Germinal center (tissue), 1 donor: ENCODE results near the gene MOSPD3.
"Not testable (repeated sequence)": the region's sequence is repeated elsewhere in the genome, so short reads cannot be mapped to it uniquely, and the experiment has no call there.

Experiments
- DNase-seq: peaks from one replicate; pipeline ENCODE4 v3.0.0; 2012; ENCODE audit warnings: mixed read lengths, low spot score

The MOSPD3 gene

DNA sequence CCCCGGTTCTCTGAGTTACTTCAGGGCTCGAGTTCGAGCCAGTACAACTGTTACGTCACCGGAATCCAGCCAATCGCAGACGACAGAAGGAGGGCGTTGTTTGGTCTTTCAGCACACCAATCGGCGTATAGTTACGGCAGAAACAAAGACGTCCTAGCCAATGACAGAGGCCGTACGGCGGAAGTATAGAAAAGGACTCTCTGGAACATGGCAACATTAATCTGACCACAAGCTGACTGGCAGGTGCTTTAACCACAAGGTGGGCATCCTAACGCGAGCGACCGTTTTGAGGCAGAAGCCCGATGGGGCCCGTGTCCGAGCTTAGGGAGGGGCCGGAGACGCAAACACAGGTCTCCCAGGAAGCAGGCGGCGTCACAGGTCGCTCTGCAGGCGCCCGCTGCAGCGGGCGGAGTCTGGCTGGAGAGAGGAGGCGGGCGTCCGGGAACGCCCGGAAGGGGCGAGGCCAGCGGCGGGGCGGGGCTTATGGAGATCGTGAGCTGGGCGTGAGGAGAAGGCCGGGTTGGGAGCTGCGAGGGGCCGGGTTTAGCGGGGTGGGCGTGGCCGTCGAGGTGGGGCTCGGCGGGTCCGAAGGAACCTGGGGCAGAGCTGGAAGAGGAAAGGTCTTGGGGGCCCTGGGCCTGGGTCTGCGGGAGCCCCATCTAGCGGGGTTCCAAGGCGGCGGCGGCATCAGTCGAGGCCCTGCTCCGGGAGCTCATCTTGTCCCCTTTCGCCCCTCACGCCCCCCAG, at the start of gene MOSPD3:
TSS of gene MOSPD3 (plus strand) at position 558 of the 747 bp plus-strand sequence. CDS start 252 bp downstream, outside the sequence.
- peak; percentile 99 for DNase-seq

DNA sequence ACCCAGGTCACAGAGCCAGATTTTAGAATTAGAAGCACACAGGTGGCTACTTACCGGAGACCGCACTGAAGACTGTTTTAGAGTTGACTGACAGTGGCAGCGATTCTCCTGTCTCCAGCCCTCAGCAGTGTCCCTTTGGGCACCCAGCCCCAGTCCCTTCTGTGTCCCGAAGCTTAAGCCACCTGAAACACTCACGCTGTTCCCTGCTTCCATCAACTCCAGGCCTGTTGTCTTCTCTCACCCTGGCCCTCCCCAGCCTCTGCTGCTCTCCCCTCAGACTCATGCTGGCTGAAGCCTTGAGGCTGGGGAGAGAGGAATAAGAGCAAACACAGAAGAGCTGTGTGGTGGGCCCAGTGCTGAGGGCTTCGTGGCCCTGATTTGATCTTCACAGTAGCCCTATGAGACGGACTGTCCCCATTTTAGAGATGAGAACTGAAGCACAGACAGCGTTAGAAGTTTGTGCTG, 49.2 kb upstream of the MOSPD3 start:
- DNase-seq: no peak

- peak; percentile 84 for DNase-seq
These were observed 48.4 kb upstream of the MOSPD3 start for GRCh38 chr7:100563809-100564400.

DNA sequence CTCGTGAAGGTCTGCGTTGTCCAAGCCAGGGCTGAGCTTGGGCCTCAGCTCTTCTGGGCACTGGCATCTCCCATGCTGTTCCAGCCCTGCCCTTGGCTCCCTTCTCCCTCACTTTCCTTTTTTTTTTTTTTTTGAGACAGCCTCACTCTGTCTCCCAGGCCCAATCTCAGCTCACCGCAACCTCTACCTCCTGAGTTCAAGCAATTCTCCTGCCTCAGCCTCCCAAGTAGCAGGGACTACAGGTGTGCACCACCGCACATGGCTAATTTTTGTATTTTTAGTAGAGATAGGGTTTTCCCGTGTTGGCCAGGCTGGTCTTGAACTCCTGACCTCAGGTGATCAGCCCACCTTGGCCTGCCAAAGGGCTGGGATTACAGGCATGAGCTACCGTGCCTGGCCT, 47.9 kb upstream of the MOSPD3 start:
- not testable (repeated sequence) for DNase-seq

GRCh38 chr7:100565133-100565571, 47.2 kb upstream of the MOSPD3 start:
- DNase-seq: no peak

DNA sequence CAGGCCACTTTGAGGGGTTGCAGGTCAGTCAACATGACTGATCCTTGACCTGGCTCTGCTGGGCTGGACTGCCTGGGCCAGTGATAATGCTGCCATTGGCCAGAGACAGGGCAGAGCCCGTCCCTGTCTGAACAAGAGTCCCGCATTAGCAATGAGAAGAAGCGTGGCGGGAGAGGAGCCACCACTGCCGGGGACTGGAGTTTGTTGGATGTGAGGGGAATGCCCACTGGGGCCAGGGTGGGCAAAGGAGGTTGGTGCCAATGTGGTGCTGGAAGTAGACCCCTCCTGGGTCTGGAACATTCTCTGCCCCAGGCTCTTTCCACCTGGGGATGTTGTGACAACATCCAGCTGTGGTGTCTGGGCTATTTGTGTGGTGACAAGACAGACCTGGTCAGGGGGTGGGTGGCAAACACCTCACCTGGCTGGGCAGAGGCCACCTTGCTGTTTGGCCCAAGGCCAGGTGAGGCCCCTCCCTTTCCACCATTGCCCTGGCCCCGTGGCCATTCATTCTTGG, 46.3 kb upstream of the MOSPD3 start:
- no peak for DNase-seq

GRCh38 chr7:100567031-100567730, 45.2 kb upstream of the MOSPD3 start:
- no peak for DNase-seq

DNA sequence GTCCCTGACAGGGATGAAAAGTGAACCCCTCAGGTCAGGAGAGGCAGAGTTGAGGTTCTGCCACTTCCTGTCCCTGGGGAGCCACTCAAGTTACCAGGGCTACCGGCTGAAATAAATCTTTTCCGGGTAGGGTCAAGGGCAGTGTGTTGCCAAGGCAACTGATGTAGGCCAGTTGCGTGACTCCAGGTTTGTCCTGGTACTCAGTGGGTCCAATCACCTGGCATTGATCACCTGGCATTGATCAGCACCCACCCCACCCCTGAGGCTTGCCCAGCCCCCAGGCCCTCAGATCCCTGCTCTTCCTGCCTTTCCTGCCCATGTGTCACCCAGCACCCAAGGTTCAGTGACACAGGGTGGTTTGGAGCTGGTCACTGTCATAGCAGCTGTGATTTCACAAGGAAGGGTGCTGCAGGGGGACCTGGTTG, 44.6 kb upstream of the MOSPD3 start:
- DNase-seq: no peak

- no peak for DNase-seq
These were observed 44.0 kb upstream of the MOSPD3 start for GRCh38 chr7:100568176-100568895.

GRCh38 chr7:100568896-100569844, 43.2 kb upstream of the MOSPD3 start:
- peak; percentile 41 for DNase-seq

DNA sequence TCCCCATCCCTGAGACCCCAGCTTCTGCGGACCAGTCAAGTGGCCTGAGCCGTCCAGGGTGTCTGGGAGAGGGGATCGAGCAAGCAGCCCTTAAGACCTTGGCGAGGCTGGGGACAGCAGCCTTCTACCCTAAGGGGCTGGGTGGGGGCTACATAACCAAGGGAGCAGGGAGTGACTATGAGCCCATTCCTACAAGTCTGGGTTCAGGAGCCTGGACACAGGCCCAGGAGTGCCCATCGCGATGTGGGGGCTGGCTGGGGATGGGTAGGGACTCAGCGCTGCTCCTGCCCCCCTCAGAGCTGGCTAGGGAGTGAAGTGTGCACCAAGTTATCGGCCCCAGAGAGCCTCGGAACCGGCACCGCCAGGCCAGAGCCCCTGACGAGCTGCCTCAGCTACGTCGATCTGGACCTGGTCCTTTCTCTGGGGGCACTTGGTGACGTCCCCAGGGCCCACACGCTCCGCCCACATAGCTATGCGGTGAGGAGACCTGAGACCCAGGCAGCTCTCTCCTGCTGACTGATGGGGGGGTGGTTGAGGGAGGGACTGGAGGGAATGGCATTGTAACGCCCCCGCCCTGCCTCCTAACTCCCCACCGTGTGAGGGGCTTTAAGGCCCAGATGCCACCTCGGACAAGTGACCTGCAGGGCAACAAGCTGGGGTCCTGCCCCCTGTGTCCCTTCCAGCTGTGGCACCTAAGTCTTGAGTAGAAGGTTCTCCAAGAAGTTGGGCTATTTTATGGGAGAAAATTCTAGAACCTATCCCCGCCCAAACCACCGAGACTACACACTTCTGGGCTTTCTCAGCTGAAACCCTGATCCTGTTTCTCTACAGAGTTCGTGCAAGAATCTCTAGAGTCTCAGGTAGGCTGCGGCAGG, 41.1 kb upstream of the MOSPD3 start:
- DNase-seq: no peak

DNA sequence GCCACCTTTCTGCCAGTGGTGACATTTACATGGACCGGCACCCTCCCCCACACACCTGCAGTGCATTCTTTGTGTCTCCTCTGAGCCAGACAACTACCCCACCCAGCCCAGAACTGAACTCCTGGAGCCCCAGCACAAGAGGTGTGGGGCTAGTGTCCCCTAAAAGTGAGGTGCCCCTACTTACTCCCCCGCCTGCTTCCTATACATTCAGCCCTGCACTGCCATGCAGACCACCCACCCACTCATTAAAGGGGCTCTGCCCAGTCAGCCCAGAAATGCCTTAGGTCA, 40.6 kb upstream of the MOSPD3 start:
- DNase-seq: no peak

GRCh38 chr7:100572281-100572948, 39.9 kb upstream of the MOSPD3 start:
- no peak for DNase-seq

- DNase-seq: no peak
These were observed 39.2 kb upstream of the MOSPD3 start for GRCh38 chr7:100572949-100573675.

GRCh38 chr7:100573691-100574361, 38.5 kb upstream of the MOSPD3 start, which contains the start of gene SAP25:
Gene SAP25, minus strand, starts transcription at chr7:100573900. Its CDS starts 158 bp downstream, at chr7:100573742.
- no peak for DNase-seq

DNA sequence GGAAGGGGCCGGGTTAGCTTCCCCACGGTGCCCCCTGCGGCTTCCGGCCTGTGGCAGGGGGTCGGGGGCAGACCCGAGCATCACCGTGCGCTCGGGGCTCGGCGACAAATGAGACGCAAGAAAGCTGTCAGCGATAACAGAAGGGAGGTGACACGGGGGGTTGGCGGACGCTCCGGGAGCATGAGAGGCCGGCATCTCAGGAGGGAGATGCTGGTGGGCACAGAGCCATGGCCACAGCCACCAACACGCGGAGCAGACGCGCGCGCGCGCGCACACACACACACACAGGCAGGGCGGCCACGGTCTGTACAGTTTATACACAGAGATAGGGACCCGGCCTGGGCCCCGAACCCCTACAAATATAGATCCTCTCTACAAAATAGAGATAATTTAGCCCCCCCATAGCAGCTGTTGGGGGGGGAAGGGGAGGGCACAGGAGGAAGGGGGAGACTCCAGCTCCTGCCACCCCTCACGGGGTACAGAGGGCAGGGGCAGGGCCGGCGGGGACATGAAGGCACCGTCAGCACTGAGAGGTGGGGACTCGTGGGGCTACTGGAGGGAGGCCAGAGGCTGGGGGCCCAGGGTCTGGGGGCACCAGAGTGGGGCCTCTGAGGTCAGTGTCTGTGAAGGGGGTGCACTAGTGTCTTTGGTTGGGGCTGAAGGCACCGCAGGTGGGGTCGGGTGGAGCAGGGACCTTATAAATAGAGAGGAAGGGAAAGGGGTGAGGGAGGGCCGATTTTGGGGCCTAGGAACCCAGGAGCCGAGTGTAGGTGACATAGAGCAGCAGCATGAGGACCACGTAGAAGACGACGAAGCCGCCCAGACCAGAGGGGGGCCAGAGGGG, 37.8 kb upstream of the MOSPD3 start:
- DNase-seq: no peak

GRCh38 chr7:100575206-100575631, 37.1 kb upstream of the MOSPD3 start:
- no peak for DNase-seq
